ENCODE results near the gene ANO8. TPM values are rescaled to one million over a fixed set of nuclear protein-coding genes. Genes with fewer than 3 reads are reported as not detected.

The ANO8 gene
- total RNA-seq, 4 donors from 2014 or later = 1.3 to 6.2 (median 4.2) TPM

DNA sequence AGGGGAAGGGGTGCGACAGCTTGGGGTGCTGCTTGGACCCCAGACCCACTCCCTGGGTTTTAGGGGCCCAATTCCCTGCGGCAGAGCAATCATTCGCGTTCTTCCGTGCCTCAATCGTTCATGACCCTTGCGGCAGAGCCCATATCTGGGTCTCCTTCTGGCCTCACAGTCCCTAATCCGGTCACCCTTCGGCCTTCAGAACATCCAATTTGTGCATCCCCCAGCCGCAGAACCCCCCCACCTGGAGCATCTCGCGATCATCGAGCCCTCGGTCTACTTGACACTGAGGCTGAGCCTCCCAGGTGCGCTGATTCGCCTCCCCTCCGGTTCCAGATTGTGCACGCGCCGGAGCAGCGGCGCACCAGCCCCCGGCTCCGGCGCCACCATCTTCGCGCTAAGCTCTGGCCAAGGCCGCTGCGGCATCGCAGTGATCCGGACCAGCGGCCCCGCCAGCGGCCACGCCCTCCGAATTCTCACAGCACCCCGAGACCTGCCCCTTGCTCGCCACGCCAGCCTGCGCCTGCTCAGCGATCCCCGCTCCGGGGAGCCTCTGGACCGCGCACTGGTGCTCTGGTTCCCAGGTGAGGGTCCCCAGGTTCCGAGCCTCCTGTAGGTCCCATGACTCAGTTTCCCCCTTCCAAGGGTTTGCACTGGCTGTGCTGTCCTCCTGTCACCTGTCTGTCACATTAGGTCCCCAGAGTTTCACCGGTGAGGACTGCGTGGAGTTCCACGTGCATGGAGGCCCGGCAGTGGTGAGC lies 3.2 kb upstream of the ANO8 start:
- Histone ChIP-seq H3K36me3 (peaks cover 0 to 34% of the 10 kb centered on the region in 2 donors), H3K4me1 (peaks cover 0 to 49% (median 24%) of the 10 kb centered on the region in 3 donors), H3K4me3 (peak overlapping the region; percentile 69 to 83), H3K27me3 (no peaks in the 10 kb centered on the region), H3K27ac (peak overlapping the region in 3 of 4 donors; percentile 88 to 97 (median 92)), H3K9me3 (no peaks in the 10 kb centered on the region)
- TF ChIP-seq POLR2AphosphoS5 (IDR thresholded peaks at IDR 0.05) (no peak), EP300 (IDR thresholded peaks at IDR 0.05) (no peak), POLR2A (IDR thresholded peaks at IDR 0.05) (no peak)
- TF ChIP-seq, protein P1, sequence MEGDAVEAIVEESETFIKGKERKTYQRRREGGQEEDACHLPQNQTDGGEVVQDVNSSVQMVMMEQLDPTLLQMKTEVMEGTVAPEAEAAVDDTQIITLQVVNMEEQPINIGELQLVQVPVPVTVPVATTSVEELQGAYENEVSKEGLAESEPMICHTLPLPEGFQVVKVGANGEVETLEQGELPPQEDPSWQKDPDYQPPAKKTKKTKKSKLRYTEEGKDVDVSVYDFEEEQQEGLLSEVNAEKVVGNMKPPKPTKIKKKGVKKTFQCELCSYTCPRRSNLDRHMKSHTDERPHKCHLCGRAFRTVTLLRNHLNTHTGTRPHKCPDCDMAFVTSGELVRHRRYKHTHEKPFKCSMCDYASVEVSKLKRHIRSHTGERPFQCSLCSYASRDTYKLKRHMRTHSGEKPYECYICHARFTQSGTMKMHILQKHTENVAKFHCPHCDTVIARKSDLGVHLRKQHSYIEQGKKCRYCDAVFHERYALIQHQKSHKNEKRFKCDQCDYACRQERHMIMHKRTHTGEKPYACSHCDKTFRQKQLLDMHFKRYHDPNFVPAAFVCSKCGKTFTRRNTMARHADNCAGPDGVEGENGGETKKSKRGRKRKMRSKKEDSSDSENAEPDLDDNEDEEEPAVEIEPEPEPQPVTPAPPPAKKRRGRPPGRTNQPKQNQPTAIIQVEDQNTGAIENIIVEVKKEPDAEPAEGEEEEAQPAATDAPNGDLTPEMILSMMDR (IDR thresholded peaks at IDR 0.05) = no peak
- ATAC-seq = no peak
- 0% methylated on average over 6 to 8 of the region's 50 CpGs for WGBS, 2 donors (ENCODE audit: low coverage in 1 of 2)

DNA sequence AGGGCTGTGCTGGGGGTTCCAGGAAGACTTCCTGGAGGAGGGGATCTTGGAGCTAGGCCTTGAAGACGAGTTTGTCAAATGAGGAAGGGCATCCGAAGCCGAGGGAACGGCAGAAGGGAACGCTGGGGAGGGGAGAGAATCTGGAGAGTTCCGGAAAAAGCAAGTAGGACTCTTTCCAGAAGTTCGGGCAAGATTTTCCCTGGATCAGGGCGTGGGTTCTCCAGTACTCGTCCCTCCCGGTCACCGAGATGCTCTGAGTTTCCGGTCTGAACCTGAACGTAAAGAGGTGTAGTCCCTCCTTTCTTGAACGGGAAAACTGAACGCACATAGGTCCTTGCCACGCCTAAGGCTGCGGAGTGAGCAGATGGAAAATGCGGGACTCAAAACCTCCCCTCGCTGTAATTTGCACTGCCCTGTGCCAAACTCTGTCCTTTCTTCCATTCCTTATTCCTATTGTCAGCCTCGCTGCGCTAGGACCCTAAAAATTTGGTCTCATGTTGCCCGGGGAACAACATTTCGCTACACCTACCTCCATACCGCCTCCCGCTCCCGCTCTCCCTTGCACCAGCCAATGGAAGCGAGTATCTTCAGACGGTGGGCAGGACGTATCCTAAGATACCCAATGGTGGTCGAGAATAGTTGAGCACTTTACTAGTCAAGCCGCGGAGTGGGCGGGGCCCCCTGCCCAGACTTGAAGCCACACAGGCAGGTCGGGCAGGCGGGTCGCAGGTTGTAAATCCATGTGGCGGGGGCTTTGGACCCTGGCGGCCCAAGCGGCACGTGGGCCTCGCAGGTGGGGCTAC lies 2.4 kb upstream of the ANO8 start, which contains the start of gene GTPBP3:
Gene GTPBP3 (plus strand): TSS at position 682 of the 803 bp plus-strand sequence. CDS start 59 bp downstream, at position 741.
- Histone ChIP-seq H3K9me3 (no peaks in the 10 kb centered on the region), H3K4me1 (peaks cover 0 to 50% (median 24%) of the 10 kb centered on the region in 3 donors), H3K4me3 (peak within 1 kb of the TSS; percentile 69 to 83), H3K27ac (peak within 1 kb of the TSS; percentile 81 to 97 (median 90)), H3K27me3 (no peaks in the 10 kb centered on the region), H3K36me3 (peaks cover 0 to 29% of the 10 kb centered on the region in 2 donors)
- TF ChIP-seq, protein P1 (IDR thresholded peaks at IDR 0.05) = no peak
- TF ChIP-seq POLR2A (IDR thresholded peaks at IDR 0.05) (peak; percentile 8 to 25), POLR2AphosphoS5 (IDR thresholded peaks at IDR 0.05) (peak; percentile 25)
- 1 to 4% methylated on average over 11 to 26 of the region's 41 CpGs for WGBS, 2 donors (ENCODE audit: low coverage in 1 of 2)
- ATAC-seq = peak; percentile 93

DNA sequence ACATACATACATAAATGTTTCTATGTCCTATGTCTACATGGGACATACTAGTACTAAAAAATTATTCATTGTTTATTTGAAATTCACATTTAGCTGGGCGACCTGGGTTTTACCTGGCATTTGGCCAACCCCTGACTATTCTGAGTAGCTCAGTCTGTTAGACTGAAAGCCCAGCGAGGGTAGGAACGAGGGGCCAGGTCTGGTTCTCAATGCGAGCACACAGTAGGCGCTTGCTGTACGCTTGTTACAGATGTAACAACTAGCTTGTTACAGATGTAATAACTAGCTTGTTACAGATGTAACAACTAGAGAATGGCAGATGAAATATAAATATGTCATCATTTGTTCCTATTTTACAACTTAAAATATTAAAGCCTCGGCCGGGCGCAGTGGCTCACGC lies 920 bp upstream of the ANO8 start:
- WGBS, 2 donors (ENCODE audit: low coverage in 1 of 2) = 62 to 69% methylated on average over 9 to 10 of the region's 10 CpGs
- peaks cover 0 to 22% of the 10 kb centered on the region in 2 donors for H3K36me3 ChIP-seq
- no peak for ATAC-seq
- TF ChIP-seq EP300 (IDR thresholded peaks at IDR 0.05) (no peak), POLR2AphosphoS5 (IDR thresholded peaks at IDR 0.05) (no peak), POLR2A (IDR thresholded peaks at IDR 0.05) (no peak)
- TF ChIP-seq, protein P1 (IDR thresholded peaks at IDR 0.05) = no peak
- H3K27me3 ChIP-seq = peaks cover 10% of the 10 kb centered on the region
- no peaks in the 10 kb centered on the region for H3K9me3 ChIP-seq
- peaks cover 0 to 50% (median 24%) of the 10 kb centered on the region in 3 donors for H3K4me1 ChIP-seq
- H3K27ac ChIP-seq = peak overlapping the region in 1 of 4 donors; percentile 63
- no peak overlapping the region for H3K4me3 ChIP-seq

DNA sequence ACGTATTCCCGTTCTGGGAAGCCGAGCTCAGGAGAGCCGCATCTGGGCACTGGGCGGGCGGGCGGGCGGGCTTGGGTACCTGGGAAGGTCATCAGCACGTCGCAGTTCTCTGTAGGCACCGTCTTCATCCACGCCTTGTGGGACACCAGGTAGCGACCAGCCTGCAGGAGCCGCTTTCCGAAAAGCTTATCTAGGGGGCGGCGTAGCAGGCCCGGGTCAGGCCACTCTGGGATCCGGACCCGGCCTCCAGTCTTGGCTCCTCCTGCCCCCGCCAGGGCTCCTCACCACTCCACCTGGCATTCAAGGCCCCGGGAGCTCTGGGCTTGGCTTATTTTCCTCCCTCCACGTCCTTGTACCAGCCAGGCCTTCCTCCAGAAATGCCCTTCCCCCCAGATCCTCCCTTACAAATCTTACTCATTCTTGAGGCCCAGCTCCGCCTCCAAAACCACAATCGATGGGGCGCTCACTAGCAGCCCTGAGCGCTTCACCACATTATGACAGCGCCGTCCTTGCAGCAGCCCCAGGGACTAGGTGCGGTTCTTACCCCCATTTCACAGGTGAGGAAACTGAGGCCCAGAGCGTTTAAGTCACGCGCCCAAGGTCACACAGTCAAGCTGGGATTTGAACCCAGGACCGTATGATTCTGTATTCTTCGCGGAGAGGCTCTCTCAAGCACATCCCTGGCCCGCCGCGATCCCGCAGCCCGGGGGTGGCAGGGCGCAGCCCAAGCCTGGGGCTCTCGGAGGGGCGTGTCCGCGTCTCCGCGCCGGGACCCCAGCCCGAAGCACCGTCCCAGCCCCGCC lies 843 bp downstream of the ANO8 start:
- H3K9me3 ChIP-seq = no peaks in the 10 kb centered on the region
- ATAC-seq = no peak
- peaks cover 28% of the 10 kb centered on the region for H3K27me3 ChIP-seq
- no peak for TF ChIP-seq POLR2A (IDR thresholded peaks at IDR 0.05)
- no peak for TF ChIP-seq POLR2AphosphoS5 (IDR thresholded peaks at IDR 0.05)
- TF ChIP-seq EP300 (IDR thresholded peaks at IDR 0.05) = no peak
- TF ChIP-seq, protein P1 (IDR thresholded peaks at IDR 0.05) = no peak
- H3K27ac ChIP-seq = peak overlapping the region in 3 of 4 donors; percentile 76 to 83 (median 79)
- H3K36me3 ChIP-seq = peaks cover 0 to 23% of the 10 kb centered on the region in 2 donors
- H3K4me1 ChIP-seq = peaks cover 0 to 55% (median 30%) of the 10 kb centered on the region in 3 donors
- WGBS, 2 donors (ENCODE audit: low coverage in 1 of 2) = 48% methylated on average over 5 of the region's 52 CpGs; no CpG with 5 or more reads in 1 of the 2 donors
- H3K4me3 ChIP-seq = peak overlapping the region; percentile 74 to 84
